Stimulated activated naive CD4-positive, alpha-beta T cell (primary cell): Measurements from ENCODE around the gene TSPAN15.

Source experiments
- DNase-seq, 6 experiments: peaks; one replicate each; lab custom pipeline; 2025; lab: John Stamatoyannopoulos, UW

Gene TSPAN15

GRCh38 chr10:69466158-69466490 is 14.9 kb downstream of the TSPAN15 start:
- no peak for DNase-seq

DNA sequence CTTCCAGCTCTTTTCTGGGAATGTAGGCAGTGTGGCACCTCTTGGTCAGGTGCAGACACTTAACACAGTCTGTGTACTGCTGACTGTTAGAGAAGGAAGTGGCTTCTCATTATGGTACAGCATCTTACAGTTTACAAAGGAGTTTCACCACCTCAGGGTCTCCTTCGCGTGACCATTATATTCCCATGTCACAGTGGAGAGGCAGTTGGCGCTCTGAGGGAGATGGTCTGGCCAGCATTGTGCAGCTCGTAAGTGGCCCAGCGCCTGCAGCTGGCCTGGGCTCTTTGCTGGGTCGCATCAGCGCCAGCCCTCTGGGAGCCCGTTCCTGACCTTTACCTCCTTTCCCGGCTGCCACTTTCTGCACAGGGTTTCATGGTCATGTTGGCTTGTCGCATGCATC is 15.4 kb downstream of the TSPAN15 start:
- no peak for DNase-seq

- DNase-seq = no peak
These were observed 16.9 kb downstream of the TSPAN15 start for GRCh38 chr10:69467928-69468750.

- no peak for DNase-seq
These were observed 17.5 kb downstream of the TSPAN15 start for GRCh38 chr10:69468751-69469089.

DNA sequence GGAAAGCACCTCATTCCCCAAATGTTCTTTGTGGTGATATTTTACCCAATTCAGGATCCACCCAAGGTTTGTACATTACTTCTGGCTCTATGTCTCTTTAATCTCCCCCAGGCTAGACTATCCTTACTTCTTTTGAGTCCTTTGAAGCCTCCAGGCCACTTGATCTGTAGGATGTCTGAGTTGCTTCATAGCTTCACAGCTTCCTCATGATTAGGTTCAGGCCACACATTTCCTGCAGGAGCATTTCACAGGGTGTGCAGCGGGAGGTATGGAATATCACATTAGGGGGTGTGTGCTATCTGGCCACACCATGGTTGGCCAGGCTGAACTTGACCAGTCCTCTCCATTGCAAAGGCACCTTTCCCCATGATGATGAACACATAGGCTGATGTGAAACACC is 18.7 kb downstream of the TSPAN15 start:
- no peak for DNase-seq

GRCh38 chr10:69470463-69471384 is 19.5 kb downstream of the TSPAN15 start:
- DNase-seq = no peak

DNA sequence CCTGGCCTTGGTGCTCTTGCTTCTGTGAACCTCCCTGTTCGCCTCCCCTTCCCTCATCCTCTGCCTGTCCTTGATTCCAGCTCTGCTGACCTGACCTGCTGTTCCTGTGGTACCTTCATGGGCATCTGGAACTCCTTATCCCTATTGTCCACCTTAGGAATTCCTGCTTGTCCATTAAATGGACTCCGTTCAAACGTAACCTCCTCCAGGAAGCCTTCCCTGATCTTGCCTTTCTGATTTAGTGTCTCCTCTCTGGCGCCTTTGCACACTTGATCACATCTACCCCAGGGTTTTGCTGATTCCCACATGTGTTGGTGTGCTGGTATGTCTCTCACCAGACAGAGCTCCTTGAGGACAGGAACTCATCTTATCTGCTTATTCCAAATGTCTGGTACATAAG is 20.9 kb downstream of the TSPAN15 start:
- DNase-seq = no peak

GRCh38 chr10:69472544-69472943 is 21.3 kb downstream of the TSPAN15 start:
- DNase-seq = no peak

GRCh38 chr10:69473304-69473990 is 22.2 kb downstream of the TSPAN15 start:
- no peak for DNase-seq

DNA sequence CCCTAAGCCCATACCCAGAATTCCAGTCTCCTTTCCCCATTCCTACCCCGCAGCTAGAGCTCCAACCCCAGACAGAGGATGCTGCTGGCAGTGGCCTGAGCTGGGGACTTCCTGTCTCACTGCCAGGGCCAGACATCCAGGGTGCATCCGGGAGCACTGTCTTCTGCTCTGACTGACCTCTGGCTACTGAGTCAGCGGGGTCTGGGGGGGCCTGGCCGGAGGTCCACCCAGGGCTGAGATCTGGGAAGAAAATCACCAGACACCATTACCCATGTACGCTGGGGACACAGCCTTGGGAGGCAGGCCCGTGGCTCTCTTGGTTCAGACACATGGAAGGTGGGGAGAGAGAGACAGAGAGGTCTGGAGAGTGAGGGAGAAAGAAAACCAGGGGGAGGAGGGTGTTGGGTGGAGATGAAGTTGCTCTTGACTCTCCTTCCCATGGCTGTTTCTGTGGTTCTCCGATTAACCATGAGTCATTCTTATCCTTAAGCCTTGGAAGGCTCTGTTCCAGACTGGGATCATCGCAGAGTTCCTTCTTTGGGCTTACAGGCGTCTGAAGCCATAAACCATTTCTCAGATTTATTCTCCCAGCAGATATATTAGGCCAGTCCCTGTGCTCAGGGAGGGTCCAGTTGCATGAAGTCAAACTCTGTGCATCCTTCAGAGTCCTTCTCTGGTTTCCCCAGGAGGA is 23.6 kb downstream of the TSPAN15 start:
- DNase-seq = no peak

DNA sequence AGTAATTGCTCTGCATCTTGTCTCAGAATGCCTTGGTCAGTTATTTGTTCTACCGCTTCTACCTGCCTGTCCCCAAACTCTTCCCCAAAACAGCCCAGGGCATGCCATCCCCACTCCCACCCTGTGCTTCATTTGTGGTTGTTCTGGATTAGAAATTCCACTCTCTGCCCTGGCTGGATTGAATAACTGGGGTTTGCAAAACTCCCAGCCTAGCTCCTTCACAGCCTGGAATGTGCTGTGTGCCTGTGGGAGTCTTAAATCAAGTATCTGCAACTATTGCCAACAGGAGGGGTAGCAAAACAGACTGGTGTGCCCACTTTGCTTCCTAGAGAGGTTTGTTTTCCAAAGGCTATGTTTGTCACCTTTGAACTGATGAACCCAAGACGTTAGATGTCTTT is 24.2 kb downstream of the TSPAN15 start:
- no peak for DNase-seq

DNA sequence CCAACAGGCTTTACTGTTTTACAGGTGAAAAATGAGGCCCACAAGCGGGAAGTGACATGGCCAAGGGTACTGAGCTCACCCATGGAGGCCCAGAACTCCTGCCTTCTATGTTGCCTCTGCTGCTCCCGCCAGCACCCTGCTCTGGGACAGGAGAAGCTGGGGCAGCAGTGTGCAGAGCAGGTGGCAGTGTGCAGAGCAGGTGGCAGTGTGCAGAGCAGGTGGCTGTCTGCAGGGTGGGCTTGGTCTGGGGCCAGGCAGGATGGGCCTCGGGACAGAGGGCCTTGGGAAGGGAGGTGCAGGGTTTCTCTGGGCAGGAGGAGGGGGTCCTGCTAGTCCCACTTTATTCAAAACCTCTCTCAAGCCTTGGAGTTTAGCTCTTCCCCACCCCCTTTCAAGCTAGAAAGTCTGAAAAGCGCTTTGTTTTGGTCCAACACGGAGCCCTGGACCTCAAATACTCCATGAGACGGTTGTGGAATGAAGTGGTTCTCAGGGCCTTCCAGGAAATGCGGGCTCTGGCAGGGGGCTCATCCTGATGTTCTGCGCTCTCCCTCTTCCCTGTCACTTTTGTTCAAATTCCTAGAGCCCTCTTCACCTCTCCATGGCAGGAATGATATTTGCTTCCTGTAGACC is 26.8 kb downstream of the TSPAN15 start:
- DNase-seq = no peak

DNA sequence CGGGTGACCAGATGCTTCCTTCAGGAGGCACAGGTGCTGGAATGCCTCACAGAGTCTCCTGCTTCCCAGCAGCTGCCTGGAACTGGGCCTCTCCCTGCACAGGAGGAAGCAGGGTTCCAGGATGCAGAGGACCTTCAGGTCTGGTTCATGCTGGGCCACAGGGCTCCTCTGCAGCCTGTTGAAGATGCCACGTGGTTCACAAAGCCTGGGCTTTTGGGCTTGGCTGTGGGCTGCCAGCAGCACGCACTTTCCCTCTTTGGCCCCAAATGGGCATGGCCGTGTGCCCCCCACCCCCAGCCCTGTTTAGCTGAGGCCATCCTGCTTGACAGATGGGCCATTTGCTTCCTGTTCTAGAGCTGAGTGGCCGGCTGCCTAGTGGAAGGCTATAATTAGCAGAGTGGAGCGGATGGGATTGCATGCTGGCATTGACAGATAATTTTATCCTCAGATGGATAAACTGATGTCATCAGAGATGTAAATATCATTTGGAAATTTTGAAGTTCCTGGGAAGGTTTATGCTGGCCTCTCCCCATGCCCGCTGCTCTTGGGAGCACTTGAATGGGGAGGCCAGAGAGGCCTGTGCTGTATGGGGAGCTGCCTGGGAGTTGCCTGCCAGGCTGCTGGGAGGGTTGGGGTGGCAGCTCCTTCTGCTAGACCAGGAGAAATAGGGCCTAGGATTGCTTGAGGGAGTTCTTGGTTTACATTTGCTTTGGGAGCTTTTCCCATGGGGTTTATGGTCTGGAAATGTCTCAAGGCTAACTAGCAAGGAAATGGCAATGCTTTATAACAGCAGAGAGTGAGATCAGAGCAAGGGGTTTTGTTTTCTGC is 28.2 kb downstream of the TSPAN15 start:
- no peak for DNase-seq

GRCh38 chr10:69480068-69480412 is 28.8 kb downstream of the TSPAN15 start:
- DNase-seq = no peak

DNA sequence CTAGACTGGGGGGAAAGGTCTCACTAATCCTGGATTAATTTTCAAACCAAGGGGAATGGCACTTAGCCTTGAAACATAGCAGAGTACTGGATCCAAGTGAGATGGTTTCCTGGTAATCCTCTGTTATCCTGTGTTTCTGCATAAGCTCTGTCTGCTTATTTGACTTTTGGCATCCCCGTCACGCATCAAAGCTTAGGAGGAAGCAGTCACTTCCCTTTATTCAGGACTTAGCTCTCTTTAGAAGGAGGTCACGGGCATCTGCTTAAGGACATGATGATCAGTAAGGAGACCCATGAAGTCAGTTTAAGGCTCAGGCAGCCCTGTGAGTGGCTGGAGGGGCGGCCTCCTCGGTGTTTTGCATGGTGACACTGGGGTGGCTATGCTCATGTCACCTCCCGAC is 30.0 kb downstream of the TSPAN15 start:
- DNase-seq = no peak

DNA sequence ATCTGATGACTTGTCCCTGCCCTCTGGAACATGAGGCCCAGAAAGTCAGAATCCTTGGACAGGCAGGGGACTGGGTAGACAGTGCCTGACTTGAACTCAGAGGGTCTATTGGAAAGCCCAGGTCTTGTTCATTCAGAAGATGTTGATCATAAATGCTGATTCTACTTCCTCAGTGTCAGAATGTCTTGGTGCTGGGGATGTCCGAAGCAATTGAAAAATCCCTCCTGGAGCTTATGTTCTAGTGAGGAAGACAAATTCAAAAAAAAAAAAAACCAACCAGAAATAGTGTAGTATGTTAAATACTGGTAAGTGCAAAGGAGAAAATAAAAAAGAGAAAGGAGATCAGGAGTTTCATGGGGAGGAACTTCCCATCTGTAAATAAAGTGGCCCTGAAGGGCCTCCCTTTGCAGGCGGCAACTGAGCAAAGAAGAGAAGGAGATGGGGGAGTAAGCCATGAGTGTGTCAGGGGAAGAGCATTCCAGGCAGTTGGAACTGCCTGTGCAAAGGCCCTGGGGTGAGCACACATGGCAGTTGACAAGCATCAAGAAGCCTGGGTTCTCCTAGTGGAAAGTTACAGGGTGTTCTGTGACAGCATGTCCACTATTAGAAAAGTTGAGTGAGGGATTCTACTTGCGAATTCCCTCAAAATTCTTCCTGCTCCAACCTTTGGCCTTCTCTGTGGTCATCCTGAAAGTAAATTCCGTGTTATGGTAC is 30.7 kb downstream of the TSPAN15 start:
- no peak for DNase-seq

- no peak for DNase-seq
These were observed 32.7 kb downstream of the TSPAN15 start for GRCh38 chr10:69483963-69484362.

- no peak for DNase-seq
These were observed 33.5 kb downstream of the TSPAN15 start for GRCh38 chr10:69484736-69485135.

GRCh38 chr10:69486922-69487730 is 35.9 kb downstream of the TSPAN15 start:
- DNase-seq = no peak
